AG08395 (cell line): ENCODE measurements around the gene SLC29A1.

Source experiments
- DNase-seq: peaks from one replicate; pipeline ENCODE4 v3.0.0; 2012; ENCODE audit warnings: mixed read lengths, low spot score

Gene SLC29A1

GRCh38 chr6:44268095-44268628 is 44.8 kb downstream of the SLC29A1 start:
- DNase-seq: peak; percentile 63

GRCh38 chr6:44269178-44269920 is 46.0 kb downstream of the SLC29A1 start:
- no peak for DNase-seq

- no peak for DNase-seq
Measured at GRCh38 chr6:44269921-44270525, 46.6 kb downstream of the SLC29A1 start, which contains the start of gene TMEM151B. Gene TMEM151B (plus strand): TSS chr6:44270450. CDS start chr6:44270743, 293 bp downstream.

GRCh38 chr6:44270526-44271405 is 47.4 kb downstream of the SLC29A1 start:
- DNase-seq: no peak

DNA sequence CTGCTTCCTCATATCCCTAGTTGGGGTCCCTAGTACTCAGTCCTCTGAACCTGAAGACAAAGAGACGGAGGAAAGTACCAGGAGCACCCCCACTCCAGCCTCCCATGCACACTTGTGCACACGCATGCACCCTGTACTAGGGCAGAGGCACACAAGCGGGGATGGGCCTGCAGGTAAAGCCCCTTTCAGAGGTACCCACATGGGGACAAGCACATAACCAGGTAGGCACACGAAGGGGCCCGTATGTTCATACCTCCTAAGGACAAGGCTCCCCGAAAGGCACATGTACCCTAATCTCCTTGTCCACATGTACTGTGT is 48.0 kb downstream of the SLC29A1 start:
- DNase-seq: no peak

- no peak for DNase-seq
Measured at GRCh38 chr6:44271914-44272313, 48.5 kb downstream of the SLC29A1 start.

DNA sequence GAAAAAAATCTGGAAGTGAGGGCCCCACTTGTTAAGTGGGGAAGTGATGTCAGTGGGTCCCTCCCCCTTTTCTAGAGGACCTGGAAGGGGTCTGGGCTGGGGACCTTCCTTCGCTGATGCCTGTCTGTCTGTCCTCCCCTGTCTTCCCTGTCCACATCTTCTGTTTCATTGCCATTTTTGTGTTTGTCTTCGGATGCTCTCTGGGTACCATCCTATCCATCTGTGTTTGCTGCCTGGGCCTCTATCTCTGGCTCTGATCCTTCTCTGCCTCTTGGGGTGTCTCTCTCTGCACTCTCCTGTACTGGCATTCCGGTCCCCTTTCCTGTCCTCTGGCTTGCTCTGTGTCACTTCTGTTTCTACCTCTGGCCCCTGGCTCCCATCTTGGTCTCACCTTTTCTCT is 49.1 kb downstream of the SLC29A1 start:
- DNase-seq: no peak

DNA sequence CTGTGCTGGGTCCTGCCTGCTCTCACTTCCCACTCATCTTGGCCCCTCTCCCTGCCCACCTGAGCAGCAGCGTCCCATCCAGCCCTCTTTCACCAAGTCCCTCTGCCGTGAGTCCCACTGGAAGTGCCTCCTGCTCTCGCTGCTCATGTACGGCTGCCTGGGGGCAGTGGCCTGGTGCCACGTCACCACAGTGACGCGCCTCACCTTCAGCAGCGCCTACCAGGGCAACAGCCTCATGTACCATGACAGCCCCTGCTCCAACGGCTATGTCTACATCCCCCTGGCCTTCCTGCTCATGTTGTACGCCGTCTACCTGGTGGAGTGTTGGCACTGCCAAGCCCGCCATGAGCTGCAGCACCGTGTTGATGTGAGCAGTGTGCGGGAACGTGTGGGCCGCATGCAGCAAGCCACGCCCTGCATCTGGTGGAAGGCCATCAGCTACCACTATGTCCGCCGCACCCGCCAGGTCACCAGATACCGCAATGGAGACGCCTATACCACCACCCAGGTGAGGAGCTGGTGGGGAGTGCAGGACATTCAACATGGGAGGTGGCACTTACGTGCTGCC is 49.7 kb downstream of the SLC29A1 start:
- no peak for DNase-seq

DNA sequence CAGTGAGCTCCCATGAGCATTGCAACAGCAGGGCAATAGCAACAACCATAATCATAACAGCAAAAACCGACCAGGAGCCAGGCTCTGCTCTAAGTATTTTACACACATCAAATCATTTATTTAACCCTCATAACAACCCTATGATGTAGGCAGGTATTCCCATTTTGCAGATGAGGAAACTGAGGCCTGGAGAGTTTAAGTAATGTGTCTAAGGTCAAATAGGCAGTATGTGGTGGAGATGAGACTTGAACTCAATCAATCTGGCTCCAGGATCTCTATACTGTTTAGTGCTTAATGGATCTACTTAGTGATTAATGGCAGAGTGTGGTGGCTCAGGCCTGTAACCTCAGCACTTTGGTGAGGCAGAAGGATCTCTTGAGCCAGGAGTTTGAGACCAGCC is 50.2 kb downstream of the SLC29A1 start:
- DNase-seq: no peak

GRCh38 chr6:44275271-44275748 is 51.9 kb downstream of the SLC29A1 start:
- no peak for DNase-seq

DNA sequence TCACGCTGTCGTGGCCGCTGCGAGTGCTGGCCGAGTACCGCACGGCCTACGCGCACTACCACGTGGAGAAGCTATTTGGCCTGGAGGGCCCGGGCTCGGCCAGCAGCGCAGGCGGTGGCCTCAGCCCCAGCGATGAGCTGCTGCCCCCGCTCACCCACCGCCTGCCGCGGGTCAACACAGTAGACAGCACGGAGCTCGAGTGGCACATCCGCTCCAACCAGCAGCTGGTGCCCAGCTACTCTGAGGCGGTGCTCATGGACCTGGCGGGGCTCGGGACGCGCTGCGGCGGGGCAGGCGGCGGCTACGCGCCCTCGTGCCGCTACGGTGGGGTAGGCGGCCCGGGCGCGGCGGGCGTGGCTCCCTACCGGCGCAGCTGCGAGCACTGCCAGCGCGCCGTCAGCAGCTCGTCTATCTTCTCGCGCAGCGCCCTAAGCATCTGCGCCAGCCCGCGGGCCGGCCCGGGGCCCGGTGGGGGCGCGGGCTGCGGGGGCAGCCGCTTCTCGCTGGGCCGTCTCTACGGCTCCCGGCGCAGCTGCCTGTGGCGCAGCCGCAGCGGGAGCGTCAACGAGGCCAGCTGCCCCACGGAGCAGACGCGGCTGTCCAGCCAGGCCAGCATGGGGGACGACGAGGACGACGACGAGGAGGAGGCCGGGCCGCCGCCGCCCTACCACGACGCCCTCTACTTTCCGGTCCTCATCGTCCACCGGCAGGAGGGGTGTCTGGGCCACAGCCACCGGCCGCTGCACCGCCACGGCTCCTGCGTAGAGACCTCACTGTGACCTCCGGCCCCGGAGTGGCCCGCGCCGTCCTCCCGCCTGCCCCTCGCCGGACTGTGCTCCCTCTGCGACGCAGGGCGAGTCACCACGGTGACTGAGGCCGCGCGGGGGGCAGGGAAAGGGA is 52.6 kb downstream of the SLC29A1 start:
- DNase-seq: peak; percentile 22

GRCh38 chr6:44276667-44277640 is 53.6 kb downstream of the SLC29A1 start:
- no peak for DNase-seq

GRCh38 chr6:44277763-44278162 is 54.4 kb downstream of the SLC29A1 start:
- no peak for DNase-seq

DNA sequence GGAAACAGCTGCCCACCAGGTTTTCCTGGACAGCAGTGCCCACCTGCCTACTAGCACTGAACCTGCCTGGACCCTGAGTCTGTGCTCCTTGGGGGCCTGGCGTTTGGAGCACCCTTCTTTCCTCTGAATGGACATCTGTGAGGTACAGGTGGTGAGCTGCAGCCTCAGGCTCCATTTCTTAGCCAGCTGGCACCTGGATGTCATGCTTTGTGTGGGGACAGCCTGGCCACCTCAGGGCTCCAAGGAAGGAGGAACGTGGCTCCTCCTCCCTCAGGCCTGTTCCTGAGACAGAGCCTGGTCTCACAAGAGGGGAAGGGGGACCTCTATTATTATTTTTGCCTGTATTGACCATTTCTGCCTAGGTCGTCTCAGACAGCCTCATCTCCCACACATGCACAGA is 54.9 kb downstream of the SLC29A1 start:
- DNase-seq: no peak

- peak; percentile 14 for DNase-seq
Measured at GRCh38 chr6:44278774-44279697, 55.6 kb downstream of the SLC29A1 start.
